ENCODE data around the gene MACROD2. TPM values are rescaled to one million over a fixed set of nuclear protein-coding genes. Genes with fewer than 3 reads are reported as not detected.

Gene MACROD2
- total RNA-seq, 2 donors from 2014 or later, result 8.0 to 19.4 TPM

DNA sequence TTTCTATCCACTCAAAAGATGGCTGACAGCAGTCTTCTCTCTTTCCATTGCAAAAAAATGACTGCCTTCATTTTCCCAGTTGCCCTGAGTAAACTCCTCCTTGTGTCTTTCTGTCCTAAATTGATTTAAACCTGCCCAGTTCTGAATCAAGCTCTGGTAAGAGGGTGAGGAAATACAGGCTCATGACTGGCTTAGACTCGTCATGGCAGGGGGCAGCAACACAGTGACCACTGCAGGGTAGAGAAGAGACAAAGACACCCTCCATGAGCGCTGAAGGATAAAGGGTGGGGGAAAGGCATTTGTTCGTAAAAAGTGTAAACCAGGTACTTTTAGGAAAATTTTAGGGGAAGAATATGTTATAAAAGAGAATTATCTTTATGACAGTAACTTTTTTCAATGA, 1080.3 kb downstream of the MACROD2 start:
- H3K4me3 ChIP-seq, result no peak overlapping the region
- intact Hi-C loops (cut with DNase I), result no loop called here
- TF ChIP-seq, protein P1, sequence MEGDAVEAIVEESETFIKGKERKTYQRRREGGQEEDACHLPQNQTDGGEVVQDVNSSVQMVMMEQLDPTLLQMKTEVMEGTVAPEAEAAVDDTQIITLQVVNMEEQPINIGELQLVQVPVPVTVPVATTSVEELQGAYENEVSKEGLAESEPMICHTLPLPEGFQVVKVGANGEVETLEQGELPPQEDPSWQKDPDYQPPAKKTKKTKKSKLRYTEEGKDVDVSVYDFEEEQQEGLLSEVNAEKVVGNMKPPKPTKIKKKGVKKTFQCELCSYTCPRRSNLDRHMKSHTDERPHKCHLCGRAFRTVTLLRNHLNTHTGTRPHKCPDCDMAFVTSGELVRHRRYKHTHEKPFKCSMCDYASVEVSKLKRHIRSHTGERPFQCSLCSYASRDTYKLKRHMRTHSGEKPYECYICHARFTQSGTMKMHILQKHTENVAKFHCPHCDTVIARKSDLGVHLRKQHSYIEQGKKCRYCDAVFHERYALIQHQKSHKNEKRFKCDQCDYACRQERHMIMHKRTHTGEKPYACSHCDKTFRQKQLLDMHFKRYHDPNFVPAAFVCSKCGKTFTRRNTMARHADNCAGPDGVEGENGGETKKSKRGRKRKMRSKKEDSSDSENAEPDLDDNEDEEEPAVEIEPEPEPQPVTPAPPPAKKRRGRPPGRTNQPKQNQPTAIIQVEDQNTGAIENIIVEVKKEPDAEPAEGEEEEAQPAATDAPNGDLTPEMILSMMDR (IDR thresholded peaks at IDR 0.05), result no peak
- TF ChIP-seq POLR2A (IDR thresholded peaks at IDR 0.05) (no peak), POLR2AphosphoS5 (IDR thresholded peaks at IDR 0.05) (no peak)
- H3K27ac ChIP-seq, result no peak overlapping the region
- no peaks in the 10 kb centered on the region for H3K4me1 ChIP-seq (replicated peaks)
- no peaks in the 10 kb centered on the region for H3K27me3 ChIP-seq (replicated peaks; ENCODE audit: insufficient read depth)
- no peaks in the 10 kb centered on the region for H3K36me3 ChIP-seq
- DNase-seq (ENCODE audit: low spot score), result no peak
- WGBS, result 92% methylated on average over 3 of the region's 3 CpGs
- no peaks in the 10 kb centered on the region for H3K9me3 ChIP-seq

- H3K4me3 ChIP-seq, result no peak overlapping the region
- H3K9me3 ChIP-seq, result no peaks in the 10 kb centered on the region
- TF ChIP-seq, protein P1 (IDR thresholded peaks at IDR 0.05), result no peak
- no peak for TF ChIP-seq POLR2A (IDR thresholded peaks at IDR 0.05)
- TF ChIP-seq POLR2AphosphoS5 (IDR thresholded peaks at IDR 0.05), result no peak
- intact Hi-C loops (cut with DNase I), result no loop called here
- no peaks in the 10 kb centered on the region for H3K36me3 ChIP-seq
- H3K4me1 ChIP-seq (replicated peaks), result no peaks in the 10 kb centered on the region
- no peak overlapping the region for H3K27ac ChIP-seq
- no peak for DNase-seq (ENCODE audit: low spot score)
- WGBS, result 65% methylated on average over 1 of the region's 1 CpG
- no peaks in the 10 kb centered on the region for H3K27me3 ChIP-seq (replicated peaks; ENCODE audit: insufficient read depth)
Observed at GRCh38 chr20:15076785-15077184, 1081.5 kb downstream of the MACROD2 start.

DNA sequence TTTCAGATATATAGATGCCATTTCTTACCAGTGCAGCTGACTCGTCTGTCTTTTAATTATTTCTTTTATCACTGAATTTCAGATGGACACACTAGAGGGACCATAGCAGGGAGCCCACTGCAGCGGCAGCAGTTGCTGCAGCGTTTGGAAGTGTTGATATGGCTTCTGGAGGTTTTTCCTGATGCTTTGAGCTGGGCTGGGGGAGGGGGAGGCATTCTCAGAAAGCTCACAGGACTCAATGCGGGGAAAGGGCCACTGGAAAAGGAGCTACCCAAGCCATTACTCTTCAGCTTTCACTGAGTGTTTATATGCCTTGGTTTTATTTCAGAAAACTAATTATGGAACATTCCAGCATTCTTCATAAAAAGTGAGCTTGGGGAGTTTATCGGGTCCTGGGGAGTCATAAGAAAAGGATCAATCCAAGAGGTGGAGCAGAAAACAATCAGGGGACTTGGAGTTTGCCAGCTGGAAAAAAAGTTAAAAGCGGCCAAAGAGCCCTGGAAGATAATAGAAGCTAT, 1082.5 kb downstream of the MACROD2 start:
- TF ChIP-seq POLR2AphosphoS5 (IDR thresholded peaks at IDR 0.05) (no peak), POLR2A (IDR thresholded peaks at IDR 0.05) (no peak)
- TF ChIP-seq, protein P1 (IDR thresholded peaks at IDR 0.05), result no peak
- no peak for DNase-seq (ENCODE audit: low spot score)
- no peaks in the 10 kb centered on the region for H3K9me3 ChIP-seq
- no peaks in the 10 kb centered on the region for H3K27me3 ChIP-seq (replicated peaks; ENCODE audit: insufficient read depth)
- no peaks in the 10 kb centered on the region for H3K36me3 ChIP-seq
- no peaks in the 10 kb centered on the region for H3K4me1 ChIP-seq (replicated peaks)
- no peak overlapping the region for H3K4me3 ChIP-seq
- intact Hi-C loops (cut with DNase I), result no loop called here
- 86% methylated on average over 6 of the region's 6 CpGs for WGBS
- no peak overlapping the region for H3K27ac ChIP-seq

- no peaks in the 10 kb centered on the region for H3K9me3 ChIP-seq
- 89% methylated on average over 1 of the region's 1 CpG for WGBS
- no peak overlapping the region for H3K4me3 ChIP-seq
- H3K27me3 ChIP-seq (replicated peaks; ENCODE audit: insufficient read depth), result no peaks in the 10 kb centered on the region
- H3K4me1 ChIP-seq (replicated peaks), result no peaks in the 10 kb centered on the region
- H3K36me3 ChIP-seq, result no peaks in the 10 kb centered on the region
- no peak for DNase-seq (ENCODE audit: low spot score)
- no peak overlapping the region for H3K27ac ChIP-seq
- TF ChIP-seq, protein P1 (IDR thresholded peaks at IDR 0.05), result no peak
- no peak for TF ChIP-seq POLR2AphosphoS5 (IDR thresholded peaks at IDR 0.05)
- intact Hi-C loops (cut with DNase I), result no loop called here
Observed at GRCh38 chr20:15079594-15080340, 1084.5 kb downstream of the MACROD2 start.

- H3K9me3 ChIP-seq, result no peaks in the 10 kb centered on the region
- H3K4me3 ChIP-seq, result no peak overlapping the region
- no peaks in the 10 kb centered on the region for H3K27me3 ChIP-seq (replicated peaks; ENCODE audit: insufficient read depth)
- TF ChIP-seq POLR2A (IDR thresholded peaks at IDR 0.05) (no peak), POLR2AphosphoS5 (IDR thresholded peaks at IDR 0.05) (no peak)
- TF ChIP-seq, protein P1 (IDR thresholded peaks at IDR 0.05), result no peak
- DNase-seq (ENCODE audit: low spot score), result no peak
- 32% methylated on average over 1 of the region's 1 CpG for WGBS
- no peak overlapping the region for H3K27ac ChIP-seq
- H3K36me3 ChIP-seq, result no peaks in the 10 kb centered on the region
- intact Hi-C loops (cut with DNase I), result no loop called here
- H3K4me1 ChIP-seq (replicated peaks), result no peaks in the 10 kb centered on the region
Observed at GRCh38 chr20:15081261-15081660, 1085.9 kb downstream of the MACROD2 start.
